Measurements from ENCODE around the gene CPZ. TPM values are rescaled to one million over a fixed set of nuclear protein-coding genes. Genes with fewer than 3 reads are reported as not detected.
A peak's percentile ranks its signal among the peaks of the same experiment; 100 is the strongest.

Gene CPZ
- total RNA-seq, 1 donor from 2014 or later: 4.9 TPM

- no peak for DNase-seq (ENCODE audit: extremely low spot score, unreplicated experiment)
- no peak for TF ChIP-seq CTCF (conservative IDR thresholded peaks at IDR 0.05)
- Mint-ChIP-seq H3K27ac (peak overlapping the region; percentile 67), H3K4me3 (peak overlapping the region; percentile 41), H3K4me1 (ENCODE audit: unreplicated experiment) (peaks cover 7% of the 10 kb centered on the region), H3K9me3 (no peaks in the 10 kb centered on the region), H3K27me3 (peaks cover 4% of the 10 kb centered on the region), H3K36me3 (no peaks in the 10 kb centered on the region)
Measured at GRCh38 chr4:8568068-8568668, 24.4 kb upstream of the CPZ start.

GRCh38 chr4:8570201-8570600, 22.4 kb upstream of the CPZ start:
- Mint-ChIP-seq H3K36me3 (no peaks in the 10 kb centered on the region), H3K9me3 (no peaks in the 10 kb centered on the region), H3K27ac (no peak overlapping the region), H3K27me3 (peaks cover 4% of the 10 kb centered on the region), H3K4me3 (no peak overlapping the region), H3K4me1 (ENCODE audit: unreplicated experiment) (peaks cover 7% of the 10 kb centered on the region)
- DNase-seq (ENCODE audit: extremely low spot score, unreplicated experiment): no peak
- TF ChIP-seq CTCF (conservative IDR thresholded peaks at IDR 0.05): no peak

GRCh38 chr4:8571702-8572685, 20.6 kb upstream of the CPZ start:
- H3K27ac Mint-ChIP-seq: peak overlapping the region; percentile 70
- TF ChIP-seq CTCF (conservative IDR thresholded peaks at IDR 0.05): no peak
- H3K9me3 Mint-ChIP-seq: no peaks in the 10 kb centered on the region
- no peaks in the 10 kb centered on the region for H3K36me3 Mint-ChIP-seq
- H3K27me3 Mint-ChIP-seq: peaks cover 11% of the 10 kb centered on the region
- DNase-seq (ENCODE audit: extremely low spot score, unreplicated experiment): no peak
- H3K4me1 Mint-ChIP-seq (ENCODE audit: unreplicated experiment): peaks cover 7% of the 10 kb centered on the region
- H3K4me3 Mint-ChIP-seq: peak overlapping the region; percentile 34

GRCh38 chr4:8573266-8573665, 19.3 kb upstream of the CPZ start:
- peaks cover 19% of the 10 kb centered on the region for H3K27me3 Mint-ChIP-seq
- no peaks in the 10 kb centered on the region for H3K36me3 Mint-ChIP-seq
- H3K4me1 Mint-ChIP-seq (ENCODE audit: unreplicated experiment): peaks cover 1% of the 10 kb centered on the region
- no peak for DNase-seq (ENCODE audit: extremely low spot score, unreplicated experiment)
- no peak for TF ChIP-seq CTCF (conservative IDR thresholded peaks at IDR 0.05)
- no peak overlapping the region for H3K4me3 Mint-ChIP-seq
- H3K9me3 Mint-ChIP-seq: no peaks in the 10 kb centered on the region
- no peak overlapping the region for H3K27ac Mint-ChIP-seq

GRCh38 chr4:8574796-8575370, 17.7 kb upstream of the CPZ start:
- peaks cover 32% of the 10 kb centered on the region for H3K27me3 Mint-ChIP-seq
- no peak for TF ChIP-seq CTCF (conservative IDR thresholded peaks at IDR 0.05)
- no peaks in the 10 kb centered on the region for H3K9me3 Mint-ChIP-seq
- no peak for DNase-seq (ENCODE audit: extremely low spot score, unreplicated experiment)
- no peak overlapping the region for H3K4me3 Mint-ChIP-seq
- H3K27ac Mint-ChIP-seq: no peak overlapping the region
- no peaks in the 10 kb centered on the region for H3K36me3 Mint-ChIP-seq
- H3K4me1 Mint-ChIP-seq (ENCODE audit: unreplicated experiment): no peaks in the 10 kb centered on the region
